HG02610 (cell line): Measurements from ENCODE around the gene MEPCE.

Experiments
- ATAC-seq: cut with Tn5 transposase; IDR thresholded peaks from one replicate; pipeline ENCODE4 v1.9.1; 2021; ENCODE audit warnings: mild to moderate bottlenecking, moderate library complexity; ENCODE audit not compliant: unreplicated experiment

Gene MEPCE

GRCh38 chr7:100482728-100483089, 53.1 kb downstream of the MEPCE start:
- no peak for ATAC-seq

- peak; percentile 51 for ATAC-seq
Measured at GRCh38 chr7:100483090-100483721, 53.6 kb downstream of the MEPCE start.
